Hepatic stellate cell (primary cell): Measurements from ENCODE around the gene PDE2A.
A peak's percentile ranks its signal among the peaks of the same experiment; 100 is the strongest.

Experiments used
- DNase-seq: peaks from one replicate; pipeline ENCODE4 v3.0.0; 2011; ENCODE audit warnings: low spot score

The PDE2A gene

GRCh38 chr11:72588421-72589410 is 85.5 kb downstream of the PDE2A start:
- no peak for DNase-seq

- DNase-seq = no peak
These were observed 86.5 kb downstream of the PDE2A start for GRCh38 chr11:72587696-72588095.

GRCh38 chr11:72586321-72587090 is 87.7 kb downstream of the PDE2A start:
- DNase-seq = no peak

GRCh38 chr11:72585762-72586311 is 88.4 kb downstream of the PDE2A start:
- DNase-seq = peak; percentile 77

GRCh38 chr11:72584939-72585597 is 89.2 kb downstream of the PDE2A start:
- no peak for DNase-seq

GRCh38 chr11:72584293-72584938 is 89.8 kb downstream of the PDE2A start:
- DNase-seq = no peak

- DNase-seq = no peak
These were observed 90.5 kb downstream of the PDE2A start for GRCh38 chr11:72583616-72584292.

- DNase-seq = no peak
These were observed 91.1 kb downstream of the PDE2A start for GRCh38 chr11:72583177-72583553.

GRCh38 chr11:72582206-72583176 is 91.7 kb downstream of the PDE2A start:
- DNase-seq = no peak

- DNase-seq = no peak
These were observed 93.2 kb downstream of the PDE2A start for GRCh38 chr11:72581067-72581466.

- no peak for DNase-seq
These were observed 93.6 kb downstream of the PDE2A start for GRCh38 chr11:72580642-72580950.

GRCh38 chr11:72579816-72580641 is 94.2 kb downstream of the PDE2A start:
- DNase-seq = no peak

GRCh38 chr11:72578991-72579815 is 95.0 kb downstream of the PDE2A start:
- DNase-seq = no peak

GRCh38 chr11:72578566-72578965 is 95.7 kb downstream of the PDE2A start:
- no peak for DNase-seq

- no peak for DNase-seq
These were observed 96.2 kb downstream of the PDE2A start for GRCh38 chr11:72578051-72578450.

GRCh38 chr11:72577271-72577721 is 96.9 kb downstream of the PDE2A start:
- no peak for DNase-seq

- DNase-seq = no peak
These were observed 97.6 kb downstream of the PDE2A start for GRCh38 chr11:72576661-72577060.

- DNase-seq = no peak
These were observed 98.0 kb downstream of the PDE2A start for GRCh38 chr11:72576243-72576595.
